HepG2 (cell line): ENCODE data around the gene PFN1.

Experiments
- CTCF ChIP-seq: sonication (generic); formaldehyde crosslinking; IDR thresholded peaks from 2 replicates; pipeline ENCODE4 v1.5.0; 2020; ENCODE audit warnings: mild to moderate bottlenecking, missing genetic modification reagents, moderate library complexity
- KDM4B ChIP-seq: sonication (generic); formaldehyde crosslinking; IDR thresholded peaks from 2 replicates; pipeline ENCODE4 v1.4.0; 2020; ENCODE audit warnings: missing genetic modification reagents
- RBAK ChIP-seq: sonication (generic); formaldehyde crosslinking; IDR thresholded peaks from 2 replicates; pipeline ENCODE4 v1.5.1; 2020; ENCODE audit warnings: mild to moderate bottlenecking, missing genetic modification reagents
- YEATS4 ChIP-seq: sonication (generic); formaldehyde crosslinking; IDR thresholded peaks from 2 replicates; pipeline ENCODE4 v1.4.0; 2020; ENCODE audit warnings: missing genetic modification reagents, borderline replicate concordance

DNA sequence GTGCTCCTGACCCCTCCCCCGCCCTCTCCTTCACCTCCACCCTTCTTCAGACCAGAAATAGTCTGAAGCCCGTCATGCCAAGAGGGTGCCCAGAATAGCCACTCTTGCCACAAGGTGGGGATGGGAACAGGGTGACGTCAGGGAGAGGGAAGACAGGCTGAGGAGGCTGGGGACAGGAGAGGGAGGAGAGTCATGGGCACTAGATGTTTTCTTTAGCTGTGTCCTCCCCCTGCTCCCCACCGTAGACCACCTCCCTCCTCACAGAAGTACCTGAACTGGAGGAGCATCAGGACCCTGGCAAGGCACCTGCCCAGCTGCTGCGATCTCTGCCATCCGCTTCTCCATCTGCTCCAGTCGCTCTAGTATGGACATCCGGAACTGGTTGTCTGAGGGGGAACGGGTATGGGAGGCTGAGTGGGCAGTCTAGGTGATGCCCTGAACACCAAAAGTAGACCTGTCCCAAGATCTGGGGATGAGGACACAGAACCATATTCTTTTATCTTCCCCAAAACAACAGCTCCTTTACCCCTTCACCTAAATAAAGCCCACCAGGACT lies 25.9 kb upstream of the PFN1 start:
- TF ChIP-seq YEATS4 (CRISPR knock-in tag) (no peak), RBAK (CRISPR knock-in tag) (no peak), KDM4B (CRISPR knock-in tag) (no peak), CTCF (CRISPR knock-in tag) (no peak)
